ENCODE measurements around the gene ACTN1. TPM values are rescaled to one million over a fixed set of nuclear protein-coding genes. Genes with fewer than 3 reads are reported as not detected.

ACTN1 gene
- total RNA-seq, 1 donor from 2014 or later: 77.1 TPM

DNA sequence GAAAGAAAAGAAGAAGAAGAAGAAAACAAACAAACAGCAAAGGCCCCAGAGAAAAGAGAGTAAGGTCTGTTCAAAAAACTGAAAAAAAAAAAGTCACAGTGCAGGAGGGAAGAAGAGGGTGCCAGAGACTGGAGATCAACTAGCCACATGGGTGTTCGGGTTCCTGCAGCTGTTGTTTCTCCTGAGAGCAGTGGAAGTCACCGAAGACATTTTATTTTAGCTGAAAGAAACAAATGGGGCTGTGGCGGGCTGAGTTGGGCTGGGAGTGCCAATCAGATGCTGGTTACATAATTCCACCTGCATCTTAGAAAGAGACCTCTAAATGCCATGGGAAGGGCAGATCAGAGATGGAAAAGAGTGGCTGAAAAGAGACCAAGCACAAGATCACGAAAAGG lies 33.9 kb downstream of the ACTN1 start:
- Mint-ChIP-seq H3K9me3 (no peaks in the 10 kb centered on the region), H3K4me1 (peaks cover 47% of the 10 kb centered on the region), H3K36me3 (ENCODE audit: low read depth) (no peaks in the 10 kb centered on the region), H3K27me3 (ENCODE audit: low read depth) (no peaks in the 10 kb centered on the region), H3K27ac (ENCODE audit: unreplicated experiment) (peak overlapping the region; percentile 37), H3K4me3 (no peak overlapping the region)
- TF ChIP-seq, protein P1, sequence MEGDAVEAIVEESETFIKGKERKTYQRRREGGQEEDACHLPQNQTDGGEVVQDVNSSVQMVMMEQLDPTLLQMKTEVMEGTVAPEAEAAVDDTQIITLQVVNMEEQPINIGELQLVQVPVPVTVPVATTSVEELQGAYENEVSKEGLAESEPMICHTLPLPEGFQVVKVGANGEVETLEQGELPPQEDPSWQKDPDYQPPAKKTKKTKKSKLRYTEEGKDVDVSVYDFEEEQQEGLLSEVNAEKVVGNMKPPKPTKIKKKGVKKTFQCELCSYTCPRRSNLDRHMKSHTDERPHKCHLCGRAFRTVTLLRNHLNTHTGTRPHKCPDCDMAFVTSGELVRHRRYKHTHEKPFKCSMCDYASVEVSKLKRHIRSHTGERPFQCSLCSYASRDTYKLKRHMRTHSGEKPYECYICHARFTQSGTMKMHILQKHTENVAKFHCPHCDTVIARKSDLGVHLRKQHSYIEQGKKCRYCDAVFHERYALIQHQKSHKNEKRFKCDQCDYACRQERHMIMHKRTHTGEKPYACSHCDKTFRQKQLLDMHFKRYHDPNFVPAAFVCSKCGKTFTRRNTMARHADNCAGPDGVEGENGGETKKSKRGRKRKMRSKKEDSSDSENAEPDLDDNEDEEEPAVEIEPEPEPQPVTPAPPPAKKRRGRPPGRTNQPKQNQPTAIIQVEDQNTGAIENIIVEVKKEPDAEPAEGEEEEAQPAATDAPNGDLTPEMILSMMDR (conservative IDR thresholded peaks at IDR 0.05): no peak
- no peak for DNase-seq (ENCODE audit: low read depth, low spot score)

DNA sequence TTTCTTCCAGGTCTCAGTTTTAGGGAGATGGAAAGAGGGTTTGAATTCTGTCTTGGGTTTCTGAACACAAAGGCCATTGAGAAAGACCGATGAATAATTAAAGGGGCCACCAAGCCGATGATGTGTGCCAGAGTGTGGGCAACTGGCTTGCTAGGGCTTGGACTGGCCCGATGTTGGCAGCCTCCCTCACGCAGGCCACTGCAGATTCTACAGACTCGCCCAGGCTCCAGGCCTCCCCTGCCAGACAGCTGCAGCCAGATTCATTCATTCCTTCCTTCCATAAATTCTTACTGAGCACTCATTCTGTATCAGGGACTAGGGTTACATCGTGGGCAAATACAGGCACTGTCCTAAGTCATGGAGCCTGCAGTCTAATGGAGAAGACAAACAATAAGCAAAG lies 34.9 kb downstream of the ACTN1 start:
- no peak overlapping the region for H3K4me3 Mint-ChIP-seq
- H3K27me3 Mint-ChIP-seq (ENCODE audit: low read depth): no peaks in the 10 kb centered on the region
- peaks cover 55% of the 10 kb centered on the region for H3K4me1 Mint-ChIP-seq
- DNase-seq (ENCODE audit: low read depth, low spot score): no peak
- no peaks in the 10 kb centered on the region for H3K36me3 Mint-ChIP-seq (ENCODE audit: low read depth)
- H3K9me3 Mint-ChIP-seq: no peaks in the 10 kb centered on the region
- no peak overlapping the region for H3K27ac Mint-ChIP-seq (ENCODE audit: unreplicated experiment)
- TF ChIP-seq, protein P1 (conservative IDR thresholded peaks at IDR 0.05): no peak

DNA sequence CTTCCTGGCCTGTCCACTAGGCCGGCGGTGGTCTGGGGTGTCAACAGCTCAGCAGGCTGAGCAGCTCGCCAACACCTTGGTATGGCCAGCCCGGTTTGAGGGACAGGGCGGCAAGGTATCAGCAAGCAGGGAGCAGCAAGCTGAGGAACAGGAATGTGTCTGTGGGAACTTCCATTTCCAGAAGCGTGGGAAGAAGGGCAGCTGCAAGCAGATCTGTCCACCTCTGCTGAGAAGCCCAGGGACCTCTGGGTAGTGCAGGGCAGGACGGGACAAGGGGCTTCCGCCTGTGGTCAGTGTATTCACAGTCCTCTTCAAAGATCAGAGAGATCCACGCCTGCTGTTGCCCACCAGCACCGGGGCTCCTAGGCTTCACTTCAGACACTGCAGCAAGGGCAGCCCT lies 36.0 kb downstream of the ACTN1 start:
- Mint-ChIP-seq H3K4me3 (no peak overlapping the region), H3K4me1 (peaks cover 59% of the 10 kb centered on the region), H3K27ac (ENCODE audit: unreplicated experiment) (peak overlapping the region; percentile 75), H3K36me3 (ENCODE audit: low read depth) (no peaks in the 10 kb centered on the region), H3K9me3 (no peaks in the 10 kb centered on the region), H3K27me3 (ENCODE audit: low read depth) (no peaks in the 10 kb centered on the region)
- no peak for DNase-seq (ENCODE audit: low read depth, low spot score)
- TF ChIP-seq, protein P1 (conservative IDR thresholded peaks at IDR 0.05): no peak

DNA sequence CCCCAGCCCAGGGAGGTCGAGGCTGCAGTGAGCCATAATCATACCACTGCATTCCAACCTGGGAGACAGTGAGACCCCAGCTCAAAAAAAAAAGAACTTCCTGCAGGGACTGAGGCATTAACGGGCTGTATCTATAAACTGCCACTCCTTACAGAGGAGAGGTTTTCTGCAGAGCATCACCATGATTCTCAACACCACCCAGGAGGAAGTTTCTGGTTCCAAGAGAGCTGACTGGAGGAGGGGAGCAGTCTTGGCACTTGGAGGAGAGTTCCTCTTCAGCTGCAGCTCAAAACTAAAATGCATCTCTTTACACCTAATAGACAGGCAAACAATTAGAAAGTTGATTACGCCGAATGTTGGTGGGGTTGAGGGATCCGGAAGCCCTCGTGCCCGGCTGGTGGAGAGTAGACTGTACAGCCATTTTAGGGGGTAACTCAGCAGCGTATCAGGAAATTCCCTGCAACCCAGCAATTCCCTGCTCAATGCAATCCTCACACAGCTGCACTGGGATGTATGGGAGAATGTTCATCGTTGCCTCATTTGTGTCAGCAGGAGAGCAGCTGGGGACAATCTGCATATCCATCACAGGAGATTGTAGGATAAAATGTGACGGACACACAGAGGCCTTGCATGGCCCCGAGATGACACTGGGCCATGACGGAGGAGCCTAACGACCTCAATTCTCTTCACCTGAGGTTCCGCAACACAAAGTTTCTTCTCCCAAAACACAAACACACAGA lies 36.6 kb downstream of the ACTN1 start:
- H3K27me3 Mint-ChIP-seq (ENCODE audit: low read depth): no peaks in the 10 kb centered on the region
- H3K36me3 Mint-ChIP-seq (ENCODE audit: low read depth): no peaks in the 10 kb centered on the region
- H3K27ac Mint-ChIP-seq (ENCODE audit: unreplicated experiment): no peak overlapping the region
- no peak overlapping the region for H3K4me3 Mint-ChIP-seq
- no peak for DNase-seq (ENCODE audit: low read depth, low spot score)
- peaks cover 53% of the 10 kb centered on the region for H3K4me1 Mint-ChIP-seq
- TF ChIP-seq, protein P1 (conservative IDR thresholded peaks at IDR 0.05): no peak
- no peaks in the 10 kb centered on the region for H3K9me3 Mint-ChIP-seq

DNA sequence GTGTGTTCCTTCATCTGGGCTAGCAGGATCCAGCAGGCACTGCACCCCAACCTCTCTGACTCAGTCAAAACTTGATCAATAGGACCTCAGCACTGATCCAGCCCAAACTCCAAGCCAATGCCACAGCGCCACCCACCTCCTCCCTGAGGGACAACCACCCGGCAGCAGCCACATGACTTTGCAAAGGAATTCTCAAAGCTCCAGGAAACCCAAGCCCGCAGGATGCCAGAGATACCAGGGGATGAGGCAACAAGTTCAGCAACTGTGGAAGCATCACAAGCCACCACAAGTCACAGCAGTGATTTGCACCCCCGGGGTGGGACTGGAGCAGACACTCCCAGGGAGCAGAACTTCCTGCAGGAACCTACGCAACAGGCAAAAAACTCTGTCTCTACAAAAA lies 37.3 kb downstream of the ACTN1 start:
- Mint-ChIP-seq H3K4me1 (peaks cover 57% of the 10 kb centered on the region), H3K27ac (ENCODE audit: unreplicated experiment) (peak overlapping the region; percentile 35), H3K36me3 (ENCODE audit: low read depth) (no peaks in the 10 kb centered on the region), H3K27me3 (ENCODE audit: low read depth) (no peaks in the 10 kb centered on the region), H3K9me3 (no peaks in the 10 kb centered on the region), H3K4me3 (no peak overlapping the region)
- no peak for DNase-seq (ENCODE audit: low read depth, low spot score)
- TF ChIP-seq, protein P1 (conservative IDR thresholded peaks at IDR 0.05): no peak
